ENCODE results near the gene JAZF1.
A peak's percentile ranks its signal among the peaks of the same experiment; 100 is the strongest.

JAZF1 gene

GRCh38 chr7:27912751-27913150, 267.8 kb downstream of the JAZF1 start:
- Histone ChIP-seq H3K4me3 (ENCODE audit: low read length) (no peak overlapping the region), H3K4me1 (ENCODE audit: control insufficient read depth, insufficient read depth, low read length) (peaks cover 3% of the 10 kb centered on the region), H3K27me3 (ENCODE audit: control insufficient read depth, insufficient read depth, low read length) (no peaks in the 10 kb centered on the region), H3K36me3 (ENCODE audit: control insufficient read depth, insufficient read depth, low read length) (no peaks in the 10 kb centered on the region), H3K9me3 (ENCODE audit: control insufficient read depth, low read length) (no peaks in the 10 kb centered on the region), H3K9ac (ENCODE audit: low read length) (no peak overlapping the region)

GRCh38 chr7:27911920-27912319, 268.7 kb downstream of the JAZF1 start:
- H3K27me3 ChIP-seq (ENCODE audit: control insufficient read depth, insufficient read depth, low read length): no peaks in the 10 kb centered on the region
- H3K9me3 ChIP-seq (ENCODE audit: control insufficient read depth, low read length): no peaks in the 10 kb centered on the region
- no peak overlapping the region for H3K4me3 ChIP-seq (ENCODE audit: low read length)
- H3K36me3 ChIP-seq (ENCODE audit: control insufficient read depth, insufficient read depth, low read length): no peaks in the 10 kb centered on the region
- no peaks in the 10 kb centered on the region for H3K4me1 ChIP-seq (ENCODE audit: control insufficient read depth, insufficient read depth, low read length)
- H3K9ac ChIP-seq (ENCODE audit: low read length): no peak overlapping the region

- Histone ChIP-seq H3K9me3 (ENCODE audit: control insufficient read depth, low read length) (no peaks in the 10 kb centered on the region), H3K27me3 (ENCODE audit: control insufficient read depth, insufficient read depth, low read length) (no peaks in the 10 kb centered on the region), H3K4me3 (ENCODE audit: low read length) (no peak overlapping the region), H3K4me1 (ENCODE audit: control insufficient read depth, insufficient read depth, low read length) (no peaks in the 10 kb centered on the region), H3K36me3 (ENCODE audit: control insufficient read depth, insufficient read depth, low read length) (no peaks in the 10 kb centered on the region), H3K9ac (ENCODE audit: low read length) (no peak overlapping the region)
Measured at GRCh38 chr7:27910326-27910725, 270.3 kb downstream of the JAZF1 start.

- Histone ChIP-seq H3K9me3 (ENCODE audit: control insufficient read depth, low read length) (no peaks in the 10 kb centered on the region), H3K36me3 (ENCODE audit: control insufficient read depth, insufficient read depth, low read length) (no peaks in the 10 kb centered on the region), H3K4me3 (ENCODE audit: low read length) (no peak overlapping the region), H3K4me1 (ENCODE audit: control insufficient read depth, insufficient read depth, low read length) (no peaks in the 10 kb centered on the region), H3K9ac (ENCODE audit: low read length) (no peak overlapping the region), H3K27me3 (ENCODE audit: control insufficient read depth, insufficient read depth, low read length) (no peaks in the 10 kb centered on the region)
Measured at GRCh38 chr7:27908534-27909165, 271.9 kb downstream of the JAZF1 start.

- no peaks in the 10 kb centered on the region for H3K27me3 ChIP-seq (ENCODE audit: control insufficient read depth, insufficient read depth, low read length)
- no peak overlapping the region for H3K9ac ChIP-seq (ENCODE audit: low read length)
- H3K4me3 ChIP-seq (ENCODE audit: low read length): no peak overlapping the region
- H3K4me1 ChIP-seq (ENCODE audit: control insufficient read depth, insufficient read depth, low read length): peaks cover 2% of the 10 kb centered on the region
- H3K9me3 ChIP-seq (ENCODE audit: control insufficient read depth, low read length): no peaks in the 10 kb centered on the region
- H3K36me3 ChIP-seq (ENCODE audit: control insufficient read depth, insufficient read depth, low read length): no peaks in the 10 kb centered on the region
Measured at GRCh38 chr7:27906385-27907091, 274.1 kb downstream of the JAZF1 start.

- H3K9ac ChIP-seq (ENCODE audit: low read length): no peak overlapping the region
- no peaks in the 10 kb centered on the region for H3K9me3 ChIP-seq (ENCODE audit: control insufficient read depth, low read length)
- H3K36me3 ChIP-seq (ENCODE audit: control insufficient read depth, insufficient read depth, low read length): no peaks in the 10 kb centered on the region
- no peaks in the 10 kb centered on the region for H3K27me3 ChIP-seq (ENCODE audit: control insufficient read depth, insufficient read depth, low read length)
- no peak overlapping the region for H3K4me3 ChIP-seq (ENCODE audit: low read length)
- H3K4me1 ChIP-seq (ENCODE audit: control insufficient read depth, insufficient read depth, low read length): peaks cover 4% of the 10 kb centered on the region
Measured at GRCh38 chr7:27905951-27906350, 274.6 kb downstream of the JAZF1 start.

- Histone ChIP-seq H3K27me3 (ENCODE audit: control insufficient read depth, insufficient read depth, low read length) (no peaks in the 10 kb centered on the region), H3K4me3 (ENCODE audit: low read length) (peak overlapping the region; percentile 32), H3K4me1 (ENCODE audit: control insufficient read depth, insufficient read depth, low read length) (peaks cover 29% of the 10 kb centered on the region), H3K9ac (ENCODE audit: low read length) (peak overlapping the region; percentile 69), H3K9me3 (ENCODE audit: control insufficient read depth, low read length) (no peaks in the 10 kb centered on the region), H3K36me3 (ENCODE audit: control insufficient read depth, insufficient read depth, low read length) (no peaks in the 10 kb centered on the region)
Measured at GRCh38 chr7:27901028-27901760, 279.4 kb downstream of the JAZF1 start.

- Histone ChIP-seq H3K9ac (ENCODE audit: low read length) (no peak overlapping the region), H3K9me3 (ENCODE audit: control insufficient read depth, low read length) (no peaks in the 10 kb centered on the region), H3K4me1 (ENCODE audit: control insufficient read depth, insufficient read depth, low read length) (peaks cover 31% of the 10 kb centered on the region), H3K27me3 (ENCODE audit: control insufficient read depth, insufficient read depth, low read length) (no peaks in the 10 kb centered on the region), H3K4me3 (ENCODE audit: low read length) (no peak overlapping the region), H3K36me3 (ENCODE audit: control insufficient read depth, insufficient read depth, low read length) (no peaks in the 10 kb centered on the region)
Measured at GRCh38 chr7:27900006-27900405, 280.6 kb downstream of the JAZF1 start.

- Histone ChIP-seq H3K27me3 (ENCODE audit: control insufficient read depth, insufficient read depth, low read length) (no peaks in the 10 kb centered on the region), H3K4me1 (ENCODE audit: control insufficient read depth, insufficient read depth, low read length) (peaks cover 31% of the 10 kb centered on the region), H3K9ac (ENCODE audit: low read length) (no peak overlapping the region), H3K36me3 (ENCODE audit: control insufficient read depth, insufficient read depth, low read length) (no peaks in the 10 kb centered on the region), H3K4me3 (ENCODE audit: low read length) (no peak overlapping the region), H3K9me3 (ENCODE audit: control insufficient read depth, low read length) (no peaks in the 10 kb centered on the region)
Measured at GRCh38 chr7:27899601-27900000, 281.0 kb downstream of the JAZF1 start.

GRCh38 chr7:27897441-27897847, 283.2 kb downstream of the JAZF1 start:
- Histone ChIP-seq H3K4me1 (ENCODE audit: control insufficient read depth, insufficient read depth, low read length) (peaks cover 31% of the 10 kb centered on the region), H3K4me3 (ENCODE audit: low read length) (no peak overlapping the region), H3K9me3 (ENCODE audit: control insufficient read depth, low read length) (no peaks in the 10 kb centered on the region), H3K27me3 (ENCODE audit: control insufficient read depth, insufficient read depth, low read length) (no peaks in the 10 kb centered on the region), H3K36me3 (ENCODE audit: control insufficient read depth, insufficient read depth, low read length) (no peaks in the 10 kb centered on the region), H3K9ac (ENCODE audit: low read length) (no peak overlapping the region)

GRCh38 chr7:27897001-27897400, 283.6 kb downstream of the JAZF1 start:
- H3K36me3 ChIP-seq (ENCODE audit: control insufficient read depth, insufficient read depth, low read length): no peaks in the 10 kb centered on the region
- H3K4me3 ChIP-seq (ENCODE audit: low read length): no peak overlapping the region
- no peaks in the 10 kb centered on the region for H3K9me3 ChIP-seq (ENCODE audit: control insufficient read depth, low read length)
- peaks cover 31% of the 10 kb centered on the region for H3K4me1 ChIP-seq (ENCODE audit: control insufficient read depth, insufficient read depth, low read length)
- no peaks in the 10 kb centered on the region for H3K27me3 ChIP-seq (ENCODE audit: control insufficient read depth, insufficient read depth, low read length)
- no peak overlapping the region for H3K9ac ChIP-seq (ENCODE audit: low read length)

GRCh38 chr7:27895551-27895950, 285.0 kb downstream of the JAZF1 start:
- no peaks in the 10 kb centered on the region for H3K27me3 ChIP-seq (ENCODE audit: control insufficient read depth, insufficient read depth, low read length)
- H3K36me3 ChIP-seq (ENCODE audit: control insufficient read depth, insufficient read depth, low read length): no peaks in the 10 kb centered on the region
- H3K4me3 ChIP-seq (ENCODE audit: low read length): no peak overlapping the region
- no peaks in the 10 kb centered on the region for H3K9me3 ChIP-seq (ENCODE audit: control insufficient read depth, low read length)
- H3K9ac ChIP-seq (ENCODE audit: low read length): no peak overlapping the region
- H3K4me1 ChIP-seq (ENCODE audit: control insufficient read depth, insufficient read depth, low read length): peaks cover 26% of the 10 kb centered on the region
